ENCODE results near the gene PPP1R16B.
A peak's percentile ranks its signal among the peaks of the same experiment; 100 is the strongest.
"Not testable (repeated sequence)": the region's sequence is repeated elsewhere in the genome, so short reads cannot be mapped to it uniquely, and the experiment has no call there.

Gene PPP1R16B

DNA sequence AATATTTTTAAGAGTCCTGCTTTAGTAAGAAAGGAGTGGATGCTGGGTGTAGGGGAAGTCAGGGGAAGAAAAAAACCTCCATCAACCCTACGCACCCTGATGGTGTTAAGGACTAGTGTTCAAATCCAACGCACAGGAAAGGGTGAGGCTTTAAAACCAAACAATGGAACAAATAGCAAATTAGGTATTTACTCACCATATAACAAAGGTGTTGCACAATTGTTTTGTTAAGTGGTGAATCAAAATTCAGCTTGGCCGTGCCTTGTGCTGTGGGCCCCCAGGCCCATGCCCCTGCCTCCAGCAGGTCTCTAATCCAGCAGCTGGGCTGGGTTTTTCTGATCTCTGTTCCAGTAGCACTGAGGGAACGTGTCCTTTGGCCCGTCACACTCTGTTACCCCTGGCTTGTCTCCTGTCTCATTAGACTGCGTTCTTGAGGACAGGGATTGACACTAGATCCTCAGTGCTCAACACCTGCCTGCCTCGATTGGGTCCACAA, 132.5 kb downstream of the PPP1R16B start:
- DNase-seq = no peak

GRCh38 chr20:38939686-38940085, 134.2 kb downstream of the PPP1R16B start:
- DNase-seq = no peak

DNA sequence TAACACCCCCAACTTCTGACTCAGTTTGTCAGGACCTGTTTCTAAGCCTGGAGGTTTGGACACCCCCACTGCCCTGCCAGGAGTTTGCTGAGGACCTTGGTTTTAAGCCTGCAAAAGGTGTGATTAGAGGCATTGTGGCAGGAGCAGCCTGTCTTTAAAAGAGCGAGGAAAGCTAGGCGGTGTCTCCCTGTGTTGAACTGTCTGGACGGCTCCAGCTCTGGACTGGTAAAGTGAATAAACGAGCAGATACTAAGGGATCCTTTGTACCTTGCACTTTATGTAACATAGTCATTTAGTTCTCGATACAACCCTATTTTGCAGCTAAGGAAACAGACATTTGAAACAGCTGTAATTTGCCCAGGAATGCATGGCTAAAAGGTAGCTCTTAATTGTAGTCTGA, 135.1 kb downstream of the PPP1R16B start:
- DNase-seq = no peak

GRCh38 chr20:38941726-38942389, 136.4 kb downstream of the PPP1R16B start:
- no peak for DNase-seq

DNA sequence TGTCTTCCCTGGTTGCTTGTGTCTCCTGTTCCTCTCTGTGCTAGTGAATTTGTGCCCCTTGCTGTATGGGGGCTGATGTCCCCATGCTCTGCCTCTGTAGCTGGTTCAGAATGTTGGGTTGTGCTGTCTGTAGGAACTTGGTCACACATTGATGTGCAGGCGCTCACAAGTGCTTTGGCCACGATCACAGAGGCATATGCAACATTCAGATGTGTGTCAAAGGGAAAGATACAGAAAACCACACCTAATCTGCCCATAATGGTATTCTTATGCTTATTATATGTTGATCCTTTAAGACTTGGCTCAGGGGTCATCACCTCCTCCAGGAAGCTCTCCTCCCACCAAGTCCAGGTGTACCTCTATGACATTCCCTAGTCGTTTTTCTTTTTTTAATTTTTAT, 139.5 kb downstream of the PPP1R16B start:
- no peak for DNase-seq

DNA sequence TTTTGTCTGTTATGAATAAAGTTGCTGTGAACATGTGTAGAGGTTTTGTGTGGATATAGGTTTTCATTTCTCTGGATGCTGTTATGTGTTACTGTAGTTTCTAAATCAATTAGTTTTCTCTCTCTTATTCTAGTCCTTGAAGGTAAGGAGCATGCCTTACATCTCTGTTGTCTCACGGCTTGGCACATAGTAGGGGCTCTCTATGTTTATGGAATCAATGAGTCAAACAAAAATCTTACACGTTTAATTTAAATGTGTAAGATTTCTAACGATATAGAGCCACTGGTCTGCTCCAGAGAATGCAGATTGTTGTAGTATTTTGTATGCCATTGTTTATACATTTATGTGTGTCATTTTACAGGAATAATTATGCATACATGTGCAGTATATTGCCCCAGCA, 141.3 kb downstream of the PPP1R16B start:
- no peak for DNase-seq

DNA sequence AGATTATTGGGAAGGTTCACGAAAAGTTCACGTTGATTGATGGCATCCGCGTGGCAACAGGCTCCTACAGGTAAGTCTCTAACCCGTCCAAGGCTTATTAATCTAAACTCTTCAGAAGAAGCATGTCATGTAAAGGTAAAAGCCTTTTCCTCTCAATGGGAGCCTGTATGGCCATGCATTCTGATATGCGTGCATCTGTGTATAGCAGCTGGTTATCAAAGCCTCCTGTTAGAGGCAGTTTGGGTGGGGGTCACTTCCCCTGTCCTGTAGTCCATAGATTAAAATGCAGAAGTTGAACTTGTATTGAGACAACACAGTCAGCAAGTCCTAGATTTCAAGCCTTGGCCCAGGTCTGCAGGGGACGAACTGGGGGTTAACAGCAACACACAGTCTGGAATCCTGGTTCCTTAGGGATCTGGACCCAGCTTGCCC, 142.4 kb downstream of the PPP1R16B start:
- no peak for DNase-seq

- DNase-seq = no peak
These were observed 144.8 kb downstream of the PPP1R16B start for GRCh38 chr20:38950254-38950653.

DNA sequence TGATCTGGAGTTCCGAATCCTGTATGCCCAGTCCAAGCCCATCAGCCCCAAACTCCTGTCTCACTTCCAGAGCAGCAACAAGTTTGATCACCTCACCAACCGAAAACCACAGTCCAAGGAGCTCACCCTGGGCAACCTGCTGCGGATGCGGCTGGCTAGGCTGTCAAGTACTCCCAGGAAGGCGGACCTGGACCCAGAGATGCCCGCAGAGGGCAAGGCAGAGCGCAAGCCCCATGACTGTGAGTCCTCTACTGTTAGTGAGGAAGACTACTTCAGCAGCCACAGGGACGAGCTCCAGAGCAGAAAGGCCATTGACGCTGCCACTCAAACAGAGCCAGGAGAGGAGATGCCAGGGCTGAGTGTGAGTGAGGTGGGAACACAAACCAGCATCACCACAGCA, 146.1 kb downstream of the PPP1R16B start:
- DNase-seq = no peak

GRCh38 chr20:38952153-38952552, 146.7 kb downstream of the PPP1R16B start:
- no peak for DNase-seq

- DNase-seq = no peak
These were observed 148.3 kb downstream of the PPP1R16B start for GRCh38 chr20:38953630-38954340.

DNA sequence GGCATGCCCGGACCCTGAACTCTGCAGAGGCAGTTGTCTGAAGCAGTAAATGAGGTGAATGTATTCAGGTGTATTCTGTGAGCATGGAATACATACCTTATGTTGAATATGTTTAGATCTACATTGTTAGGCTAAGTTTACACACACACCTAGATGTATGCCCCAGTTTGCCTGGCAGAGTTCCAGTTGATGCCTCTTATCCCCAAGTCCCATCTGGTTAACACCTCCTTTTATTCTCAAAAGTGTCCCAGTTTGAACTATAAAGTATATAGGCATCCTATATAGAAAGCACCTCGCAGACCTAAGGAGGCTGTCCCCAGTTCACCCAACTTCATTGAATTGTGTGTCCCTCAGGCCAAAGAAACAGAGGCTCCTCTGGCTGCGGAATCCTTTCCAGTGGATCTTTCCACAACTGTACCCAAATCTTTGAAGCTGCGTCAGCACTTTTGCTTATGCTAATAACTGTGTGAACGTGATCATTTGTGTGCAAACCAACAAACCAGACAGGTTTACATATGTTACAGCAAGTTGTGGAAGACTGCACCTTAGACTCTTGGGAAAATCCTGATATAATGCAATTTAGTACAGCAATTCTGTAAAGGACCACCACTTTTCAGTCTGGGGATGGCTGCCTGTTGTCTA, 151.9 kb downstream of the PPP1R16B start:
- no peak for DNase-seq

GRCh38 chr20:38957915-38958485, 152.5 kb downstream of the PPP1R16B start:
- DNase-seq = no peak

DNA sequence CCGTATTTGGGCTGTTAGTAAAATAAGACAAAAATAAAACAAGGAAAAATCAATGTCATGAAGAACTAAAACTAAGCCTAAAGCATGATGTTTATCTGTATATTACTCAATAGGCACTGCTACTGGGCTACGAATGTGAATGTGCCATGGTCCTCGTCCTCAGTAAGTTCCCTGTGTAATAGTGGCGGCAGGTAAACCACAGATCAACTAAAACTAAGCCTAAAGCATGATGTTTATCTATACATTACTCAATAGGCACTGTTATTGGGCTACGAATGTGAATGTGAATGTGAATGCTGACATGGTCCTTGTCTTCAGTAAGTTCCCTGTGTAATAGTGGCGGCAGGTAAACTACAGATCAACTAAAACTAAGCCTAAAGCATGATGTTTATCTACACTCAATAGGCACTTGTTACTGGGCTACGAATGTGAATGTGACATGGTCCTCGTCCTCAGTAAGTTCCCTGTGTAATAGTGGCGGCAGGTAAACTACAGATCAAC, 154.7 kb downstream of the PPP1R16B start:
- not testable (repeated sequence) for DNase-seq

DNA sequence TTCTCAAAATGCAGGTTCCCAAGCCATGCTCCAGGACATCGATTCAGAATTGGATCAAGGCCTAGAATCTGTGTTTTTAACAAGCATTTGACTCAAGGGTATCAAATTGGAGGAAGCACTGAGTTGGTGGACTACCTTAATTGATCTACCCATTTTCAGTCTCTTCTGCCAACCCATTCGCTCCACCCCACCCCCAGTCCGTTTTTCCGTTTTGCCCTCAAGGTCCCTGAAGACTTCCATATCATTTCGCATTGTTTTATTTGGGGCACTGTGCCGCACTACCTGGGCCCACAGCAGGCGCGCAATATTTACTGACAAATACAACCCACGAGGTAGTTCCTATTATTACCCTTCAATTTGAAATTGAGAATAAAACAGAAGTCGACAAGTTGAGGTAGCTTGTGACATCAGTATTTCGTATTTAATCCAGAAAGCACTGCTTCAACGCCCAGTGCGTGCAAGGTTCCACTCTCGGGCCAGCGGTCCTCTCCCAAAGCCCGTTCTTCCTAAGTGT, 156.1 kb downstream of the PPP1R16B start:
- DNase-seq = peak in 1 of 2 experiments; percentile 19

DNA sequence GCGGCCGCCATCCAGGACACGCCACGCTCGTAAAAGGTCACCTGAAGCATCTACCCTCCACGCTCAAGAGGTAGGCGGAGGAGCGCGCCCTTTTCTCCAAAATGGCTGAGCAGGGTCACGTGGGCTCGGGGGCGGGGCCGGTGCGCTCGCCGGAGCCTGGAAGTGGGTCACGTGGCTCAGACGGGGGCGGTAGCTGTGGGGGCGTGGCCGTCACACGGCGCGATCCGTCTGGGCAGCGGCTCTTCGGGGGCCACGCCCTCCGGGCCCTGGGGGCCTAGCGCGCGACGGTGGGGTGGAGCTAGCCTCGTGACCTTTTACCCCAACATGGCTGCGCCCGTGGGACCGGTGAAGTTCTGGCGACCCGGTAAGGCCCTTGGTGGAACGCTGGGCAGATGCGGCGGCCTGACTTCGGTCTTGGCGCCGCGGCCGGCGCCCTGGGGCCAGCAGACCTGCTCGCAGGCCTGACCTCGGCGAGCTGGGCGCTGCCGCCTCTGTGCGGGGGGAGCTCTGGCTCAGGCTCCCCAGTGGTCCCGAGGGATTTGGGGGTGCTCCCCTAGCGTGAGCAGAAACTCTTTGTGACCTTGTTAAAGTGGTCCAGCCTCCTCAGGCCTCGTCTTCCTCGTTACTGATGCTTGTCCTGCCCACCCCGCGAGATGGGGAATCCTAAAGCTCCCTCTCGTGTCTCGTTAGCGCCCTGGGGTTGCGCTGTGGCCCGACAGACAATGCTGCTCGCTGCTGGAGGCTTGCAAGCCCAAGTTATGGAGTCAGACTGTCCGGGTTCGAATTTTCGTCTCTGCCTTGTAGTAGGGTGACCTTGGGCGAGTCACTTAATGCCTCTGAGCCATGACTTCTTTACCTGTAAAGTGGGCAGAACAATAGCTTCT, 156.8 kb downstream of the PPP1R16B start, which contains the start of gene DHX35:
TSS of gene DHX35 (plus strand) at position 301 of the 884 bp plus-strand sequence. CDS start at position 325, 24 bp downstream.
- DNase-seq = peak; percentile 93 to 98

DNA sequence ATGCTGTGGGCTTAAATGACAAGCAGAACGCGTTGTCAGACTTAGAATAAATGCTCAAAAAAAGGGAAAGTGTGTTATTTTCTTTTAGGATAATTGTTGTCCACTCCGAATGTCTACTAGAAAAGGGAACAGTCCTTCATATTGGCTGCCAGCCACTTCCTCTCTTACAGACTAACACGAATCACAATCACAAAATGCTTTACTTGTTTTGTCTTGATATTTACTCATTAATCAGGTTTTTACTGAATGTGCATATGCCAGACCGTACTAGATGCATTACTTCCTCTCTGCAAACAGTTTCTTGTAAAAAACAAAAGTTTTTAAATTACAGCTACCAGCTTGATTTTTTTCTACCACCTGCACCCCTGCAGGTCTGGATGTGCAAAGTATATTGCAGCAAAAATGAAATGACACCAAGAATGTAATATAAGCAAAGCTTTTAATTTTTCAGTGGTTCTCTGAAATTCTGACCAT, 157.5 kb downstream of the PPP1R16B start:
- DNase-seq = peak in 1 of 2 experiments; percentile 51

GRCh38 chr20:38963745-38964144, 158.2 kb downstream of the PPP1R16B start:
- no peak for DNase-seq

GRCh38 chr20:38965264-38965663, 159.8 kb downstream of the PPP1R16B start:
- DNase-seq = no peak

- peak in 1 of 2 experiments; percentile 11 for DNase-seq
These were observed 162.6 kb downstream of the PPP1R16B start for GRCh38 chr20:38968090-38968489.

GRCh38 chr20:38969708-38970107, 164.2 kb downstream of the PPP1R16B start:
- no peak for DNase-seq

GRCh38 chr20:38970302-38970701, 164.8 kb downstream of the PPP1R16B start:
- DNase-seq = no peak

Measured in NCI-H446 (cell line).